H7 (cell line): Measurements from ENCODE around the gene CDK9. TPM values are rescaled to one million over a fixed set of nuclear protein-coding genes. Genes with fewer than 3 reads are reported as not detected.

Experiments used
- DNase-seq: peaks from one replicate; pipeline ENCODE4 v3.0.0; 2012
- H3K27me3 ChIP-seq: 2 replicates; pipeline ENCODE4 v1.6.0; 2011; ENCODE audit warnings: mild to moderate bottlenecking, low read length; ENCODE audit not compliant: control insufficient read depth, insufficient read depth
- H3K36me3 ChIP-seq: replicated peaks from 2 replicates; pipeline ENCODE4 v1.5.1; 2011; ENCODE audit warnings: low read length; ENCODE audit not compliant: control insufficient read depth, insufficient read depth
- H3K4me3 ChIP-seq: 2 replicates; pipeline ENCODE4 v1.5.1; 2011; ENCODE audit warnings: low read depth, mild to moderate bottlenecking, control low read depth, low read length, moderate library complexity; ENCODE audit not compliant: insufficient read depth
- total RNA-seq: library from RNA; depleted of rRNA; stranded (reverse); fragments of >200 nt; shearing (Covaris generic); gene quantifications from 2 replicates; pipeline ENCODE4 v1.2.3, GENCODE V29; 2014

CDK9 gene
- total RNA-seq, 1 experiment from 2014 or later = 56.6 TPM

- Histone ChIP-seq H3K27me3 (no peaks in the 10 kb centered on the region), H3K36me3 (peaks cover 33% of the 10 kb centered on the region), H3K4me3 (no peak overlapping the region)
- DNase-seq = peak; percentile 17
Observed at GRCh38 chr9:127810378-127811187, 24.7 kb downstream of the CDK9 start.

GRCh38 chr9:127812011-127812410, 26.2 kb downstream of the CDK9 start:
- Histone ChIP-seq H3K4me3 (no peak overlapping the region), H3K36me3 (peaks cover 33% of the 10 kb centered on the region), H3K27me3 (no peaks in the 10 kb centered on the region)
- no peak for DNase-seq

- Histone ChIP-seq H3K4me3 (no peak overlapping the region), H3K27me3 (no peaks in the 10 kb centered on the region), H3K36me3 (peaks cover 31% of the 10 kb centered on the region)
- peak; percentile 30 for DNase-seq
Observed at GRCh38 chr9:127812936-127813675, 27.3 kb downstream of the CDK9 start.

GRCh38 chr9:127813686-127814226, 27.9 kb downstream of the CDK9 start:
- peak; percentile 30 for DNase-seq

GRCh38 chr9:127814619-127815511, 29.0 kb downstream of the CDK9 start:
- no peak overlapping the region for H3K4me3 ChIP-seq
- H3K27me3 ChIP-seq = no peaks in the 10 kb centered on the region
- DNase-seq = peak; percentile 44
- peaks cover 30% of the 10 kb centered on the region for H3K36me3 ChIP-seq

More at GRCh38 chr9:127813686-127814226, 27.9 kb downstream of the CDK9 start:
- H3K36me3 ChIP-seq = peaks cover 30% of the 10 kb centered on the region
- no peaks in the 10 kb centered on the region for H3K27me3 ChIP-seq
- no peak overlapping the region for H3K4me3 ChIP-seq

- no peaks in the 10 kb centered on the region for H3K27me3 ChIP-seq
- no peak overlapping the region for H3K4me3 ChIP-seq
- peaks cover 28% of the 10 kb centered on the region for H3K36me3 ChIP-seq
- no peak for DNase-seq
Observed at GRCh38 chr9:127815512-127816361, 29.9 kb downstream of the CDK9 start.

GRCh38 chr9:127816362-127816725, 30.5 kb downstream of the CDK9 start:
- Histone ChIP-seq H3K36me3 (peaks cover 27% of the 10 kb centered on the region), H3K27me3 (no peaks in the 10 kb centered on the region), H3K4me3 (no peak overlapping the region)
- peak; percentile 38 for DNase-seq

- peaks cover 27% of the 10 kb centered on the region for H3K36me3 ChIP-seq
- H3K27me3 ChIP-seq = no peaks in the 10 kb centered on the region
- H3K4me3 ChIP-seq = no peak overlapping the region
- DNase-seq = no peak
Observed at GRCh38 chr9:127816728-127817127, 30.9 kb downstream of the CDK9 start.

- Histone ChIP-seq H3K36me3 (peaks cover 17% of the 10 kb centered on the region), H3K27me3 (no peaks in the 10 kb centered on the region), H3K4me3 (no peak overlapping the region)
- no peak for DNase-seq
Observed at GRCh38 chr9:127817881-127818434, 32.1 kb downstream of the CDK9 start.

- DNase-seq = no peak
- no peak overlapping the region for H3K4me3 ChIP-seq
- H3K36me3 ChIP-seq = peaks cover 12% of the 10 kb centered on the region
Observed at GRCh38 chr9:127818574-127818973, 32.7 kb downstream of the CDK9 start.

GRCh38 chr9:127822108-127822507, 36.3 kb downstream of the CDK9 start:
- no peak overlapping the region for H3K4me3 ChIP-seq
- DNase-seq = no peak
- peaks cover 1% of the 10 kb centered on the region; the same call in 1 of the 2 replicates for H3K36me3 ChIP-seq
- H3K27me3 ChIP-seq = peaks cover 4% of the 10 kb centered on the region; the same call in 1 of the 2 replicates

More at GRCh38 chr9:127818574-127818973, 32.7 kb downstream of the CDK9 start:
- H3K27me3 ChIP-seq = no peaks in the 10 kb centered on the region

GRCh38 chr9:127825319-127826051, 39.7 kb downstream of the CDK9 start:
- peak overlapping the region; percentile 26; the same call in 1 of the 2 replicates for H3K4me3 ChIP-seq

More at GRCh38 chr9:127825319-127826051, 39.7 kb downstream of the CDK9 start:
- Histone ChIP-seq H3K27me3 (peaks cover 4% of the 10 kb centered on the region; the same call in 1 of the 2 replicates), H3K36me3 (no peaks in the 10 kb centered on the region)
- peak; percentile 99 for DNase-seq
